IMR-90 (cell line): ENCODE data around the gene CNOT6. TPM values are rescaled to one million over a fixed set of nuclear protein-coding genes. Genes with fewer than 3 reads are reported as not detected.

ENCODE experiments used
- ATAC-seq: fragments of 200-7000 bp; cut with Tn5 transposase; 2 replicates; pipeline ENCODE4 v1.9.1; 2020; ENCODE audit warnings: low read depth, mild to moderate bottlenecking, moderate library complexity
- BruUV-seq: library from RNA; stranded (reverse); fragments of 400-500 nt; replicated peaks from 2 replicates; lab custom pipeline; 2021; lab: Mats Ljungman, UMichigan
- CTCF ChIA-PET: fragments of 300-600 bp; formaldehyde crosslinking; extraction: SDS; loops from one replicate; lab custom pipeline; 2021; ENCODE audit warnings: antibody characterized with exemption; lab: Yijun Ruan, JAX
- POLR2A ChIA-PET: fragments of 300-600 bp; sonication (Branson Sonifier 250); formaldehyde crosslinking; loops from one replicate; lab custom pipeline; 2022; ENCODE audit warnings: antibody characterized with exemption; ENCODE audit not compliant: unreplicated experiment; lab: Charles Lee
- DNase-seq: peaks from one replicate; pipeline ENCODE4 v3.0.0; 2013
- H2AFZ ChIP-seq: replicated peaks from 2 replicates; pipeline ENCODE3; 2013; ENCODE audit warnings: low read length, mild to moderate bottlenecking; ENCODE audit not compliant: poor library complexity
- H2AK5ac ChIP-seq: 2 replicates; pipeline ENCODE4 v1.6.1; 2013; ENCODE audit warnings: low read depth, low read length, inconsistent platforms
- H2AK9ac ChIP-seq: replicated peaks from 2 replicates; pipeline ENCODE3; 2013; ENCODE audit warnings: mild to moderate bottlenecking, low read depth, low read length, moderate library complexity; ENCODE audit not compliant: poor library complexity
- H2BK120ac ChIP-seq: 2 replicates; pipeline ENCODE4 v1.6.1; 2013; ENCODE audit warnings: low read depth, low read length, inconsistent platforms
- H2BK15ac ChIP-seq: 3 replicates; pipeline ENCODE4 v1.6.1; 2013; ENCODE audit warnings: low read depth, low read length, inconsistent platforms
- H2BK20ac ChIP-seq: 2 replicates; pipeline ENCODE4 v1.6.1; 2013; ENCODE audit warnings: low read depth, mild to moderate bottlenecking, inconsistent platforms, low read length, moderate library complexity
- H2BK5ac ChIP-seq: 2 replicates; pipeline ENCODE4 v1.6.1; 2013; ENCODE audit warnings: mild to moderate bottlenecking, low read depth, low read length, inconsistent platforms; ENCODE audit not compliant: poor library complexity, severe bottlenecking
- H3K14ac ChIP-seq: replicated peaks from 2 replicates; pipeline ENCODE4 v1.6.1; 2013; ENCODE audit warnings: low read depth, low read length, inconsistent platforms
- H3K18ac ChIP-seq: 2 replicates; pipeline ENCODE4 v1.6.1; 2013; ENCODE audit warnings: low read depth, low read length, control low read depth
- H3K23ac ChIP-seq: 2 replicates; pipeline ENCODE4 v1.6.1; 2013; ENCODE audit warnings: low read depth, low read length, inconsistent platforms
- H3K27ac ChIP-seq: 2 replicates; pipeline ENCODE4 v1.5.1; 2013; ENCODE audit warnings: mild to moderate bottlenecking, control low read depth, low read length; ENCODE audit not compliant: insufficient read depth
- H3K27me3 ChIP-seq: 2 replicates; pipeline ENCODE4 v1.6.1; 2013; ENCODE audit warnings: low read length; ENCODE audit not compliant: control insufficient read depth, insufficient read depth
- H3K36me3 ChIP-seq: 2 replicates; pipeline ENCODE4 v1.6.1; 2013; ENCODE audit warnings: low read length, mixed read lengths; ENCODE audit not compliant: control insufficient read depth, insufficient read depth
- H3K4ac ChIP-seq: 2 replicates; pipeline ENCODE4 v1.6.1; 2013; ENCODE audit warnings: low read depth, low read length, inconsistent platforms
- H3K4me1 ChIP-seq: 2 replicates; pipeline ENCODE4 v1.6.1; 2013; ENCODE audit warnings: low read length, mixed read lengths; ENCODE audit not compliant: control insufficient read depth, insufficient read depth
- H3K4me2 ChIP-seq: 2 replicates; pipeline ENCODE4 v1.6.1; 2013; ENCODE audit warnings: low read depth, mild to moderate bottlenecking, control low read depth, low read length, moderate library complexity
- H3K4me3 ChIP-seq: 2 replicates; pipeline ENCODE4 v1.5.1; 2013; ENCODE audit warnings: low read depth, mild to moderate bottlenecking, control low read depth, low read length, moderate library complexity; ENCODE audit not compliant: insufficient read depth
- H3K56ac ChIP-seq: 2 replicates; pipeline ENCODE4 v1.6.1; 2013; ENCODE audit warnings: low read length, inconsistent platforms; ENCODE audit not compliant: insufficient read depth; ENCODE audit errors: extremely low read depth
- H3K79me1 ChIP-seq, 2 experiments: 2 replicates each; pipeline ENCODE4 v1.6.1; 2013; ENCODE audit warnings: low read length in 2 of 2, inconsistent platforms in 1 of 2, low read depth in 1 of 2
- H3K9ac ChIP-seq: 2 replicates; pipeline ENCODE4 v1.6.1; 2013; ENCODE audit warnings: low read depth, low read length, control low read depth
- H3K9me1 ChIP-seq: 2 replicates; pipeline ENCODE4 v1.6.1; 2013; ENCODE audit warnings: low read length, inconsistent platforms; ENCODE audit not compliant: insufficient read depth
- H3K9me3 ChIP-seq: 2 replicates; pipeline ENCODE4 v1.6.1; 2013; ENCODE audit warnings: low read length; ENCODE audit not compliant: control insufficient read depth, insufficient read depth
- H4K20me1 ChIP-seq: 2 replicates; pipeline ENCODE4 v1.6.1; 2013; ENCODE audit warnings: low read length, inconsistent platforms; ENCODE audit not compliant: insufficient read depth
- H4K5ac ChIP-seq: 2 replicates; pipeline ENCODE4 v1.6.1; 2013; ENCODE audit warnings: mild to moderate bottlenecking, low read depth, low read length, control low read depth
- H4K8ac ChIP-seq, 2 experiments: 2 replicates each; pipeline ENCODE4 v1.6.1; 2013; ENCODE audit warnings: low read depth in 2 of 2, low read length in 2 of 2, control low read depth in 1 of 2, inconsistent platforms in 1 of 2
- H4K91ac ChIP-seq: 2 replicates; pipeline ENCODE4 v1.6.1; 2013; ENCODE audit warnings: low read depth, low read length, inconsistent platforms; ENCODE audit not compliant: insufficient read depth
- CHD1 ChIP-seq: IDR thresholded peaks from 2 replicates; pipeline ENCODE4 v1.6.1; 2012; ENCODE audit warnings: low read depth, low read length, improper control_type of control experiment
- ELK1 ChIP-seq: fragments of 150-350 bp; IDR thresholded peaks from 2 replicates; pipeline ENCODE4 v1.6.1; 2016; ENCODE audit warnings: low read depth, mild to moderate bottlenecking, low read length, moderate library complexity, borderline replicate concordance
- FOS ChIP-seq: fragments of 150-350 bp; IDR thresholded peaks from 2 replicates; pipeline ENCODE4 v1.6.1; 2016; ENCODE audit warnings: low read depth, low read length
- MAZ ChIP-seq: IDR thresholded peaks from 2 replicates; pipeline ENCODE4 v1.6.1; 2012; ENCODE audit warnings: low read depth, mild to moderate bottlenecking, low read length, improper control_type of control experiment, moderate library complexity, borderline replicate concordance
- NFE2L2 ChIP-seq: fragments of 150-350 bp; IDR thresholded peaks from 2 replicates; pipeline ENCODE4 v1.6.1; 2016; ENCODE audit warnings: low read depth, mild to moderate bottlenecking, low read length
- POLR2A ChIP-seq: IDR thresholded peaks from 2 replicates; pipeline ENCODE4 v1.6.1; 2012; ENCODE audit warnings: mild to moderate bottlenecking, low read depth, low read length
- RCOR1 ChIP-seq: IDR thresholded peaks from 2 replicates; pipeline ENCODE4 v1.6.1; 2012; ENCODE audit warnings: mild to moderate bottlenecking, low read length, improper control_type of control experiment; ENCODE audit not compliant: insufficient replicate concordance
- RFX5 ChIP-seq: IDR thresholded peaks from 2 replicates; pipeline ENCODE4 v1.8.0; 2012; ENCODE audit warnings: low read depth, mild to moderate bottlenecking, low read length, moderate library complexity
- WGBS, 2 experiments: methylation state at CpG; one replicate each; pipeline versions ENCODE4 v1.1.5 to v1.1.7; 2013; ENCODE audit warnings: missing lambda C conversion rate in 2 of 2; ENCODE audit not compliant: insufficient read length in 1 of 2; ENCODE audit errors: extremely low coverage in 2 of 2; 5-methylcytosine and 5-hydroxymethylcytosine counted together
- dilution Hi-C: fragments of 300-500 bp; cut with HindIII; formaldehyde crosslinking; loops from one replicate; pipeline ENCODE4 v1.14.3; 2018; ENCODE audit warnings: low sequenced_read_pairs; ENCODE audit not compliant: unreplicated experiment
- in situ Hi-C: fragments of 300-500 bp; cut with MboI; formaldehyde crosslinking; loops from 3 replicates; pipeline ENCODE4 v1.14.3; 2019; ENCODE audit warnings: low sequenced_read_pairs, inconsistent platforms, mixed read lengths
- intact Hi-C: fragments of 100-400 bp; cut with micrococcal nuclease; formaldehyde crosslinking; loops from 2 replicates; pipeline ENCODE4 v1.10.0; 2022
- polyA plus RNA-seq, 3 experiments: library from polyadenylated mRNA; depleted of rRNA; stranded (reverse); fragments of >200 nt; gene quantifications; 2 replicates each; pipeline ENCODE4 v1.2.3, GENCODE V29; 2012; ENCODE audit warnings: low replicate concordance in 1 of 3
- total RNA-seq: library from RNA; depleted of rRNA; stranded (reverse); fragments of >200 nt; gene quantifications from 2 replicates; pipeline ENCODE4 v1.2.3, GENCODE V29; 2012

CNOT6 gene
- total and polyA plus RNA-seq, 2 of the 4 experiments (the other 2 are of a cell fraction): 9.7 to 10.8 TPM

GRCh38 chr5:180595046-180595379 lies 100.8 kb downstream of the CNOT6 start:
- H3K9me1 ChIP-seq: no peaks in the 10 kb centered on the region
- H3K9ac ChIP-seq: no peak overlapping the region
- H3K9me3 ChIP-seq: no peaks in the 10 kb centered on the region
- dilution Hi-C loops (no loop called here), in situ Hi-C loops (no loop called here), intact Hi-C loops (no loop called here)
- no peak overlapping the region for H3K27ac ChIP-seq
- peaks cover 23% of the 10 kb centered on the region for H3K27me3 ChIP-seq
- ChIA-PET POLR2A (no interaction called here), CTCF (no interaction called here)
- no peak for TF ChIP-seq MAZ
- TF ChIP-seq ELK1: no peak
- TF ChIP-seq RCOR1: no peak
- no peak for TF ChIP-seq POLR2A
- TF ChIP-seq RFX5: no peak
- no peak for TF ChIP-seq NFE2L2
- TF ChIP-seq CHD1: no peak
- no peak for TF ChIP-seq FOS
- H2BK20ac ChIP-seq: no peak overlapping the region
- H2BK5ac ChIP-seq: peak overlapping the region; percentile 64
- H3K14ac ChIP-seq: no peak overlapping the region
- no peak overlapping the region for H4K5ac ChIP-seq
- ATAC-seq (no peak), DNase-seq (no peak)
- no peak overlapping the region for H4K8ac ChIP-seq
- no peak overlapping the region for H2AFZ ChIP-seq
- no peak overlapping the region for H3K4ac ChIP-seq
- 40% methylated on average over 1 of the region's 2 CpGs; no CpG with 5 or more reads in 1 of the 2 experiments for WGBS, 2 experiments
- no peak overlapping the region for H2BK15ac ChIP-seq
- no peaks in the 10 kb centered on the region for H4K20me1 ChIP-seq
- H2AK5ac ChIP-seq: no peak overlapping the region
- H2AK9ac ChIP-seq: no peak overlapping the region
- H4K91ac ChIP-seq: no peak overlapping the region
- no peaks in the 10 kb centered on the region for H3K36me3 ChIP-seq
- BruUV-seq: no TSS peak
- no peak overlapping the region for H3K18ac ChIP-seq
- no peak overlapping the region for H3K23ac ChIP-seq
- H3K4me2 ChIP-seq: no peak overlapping the region
- no peak overlapping the region for H3K4me3 ChIP-seq
- H3K56ac ChIP-seq: no peak overlapping the region
- H3K4me1 ChIP-seq: no peaks in the 10 kb centered on the region; the same call in 1 of the 2 replicates
- no peaks in the 10 kb centered on the region for H3K79me1 ChIP-seq
- no peak overlapping the region for H2BK120ac ChIP-seq
